ENCODE data around the gene ROCK2. TPM values are rescaled to one million over a fixed set of nuclear protein-coding genes. Genes with fewer than 3 reads are reported as not detected.

ROCK2 gene
- total RNA-seq, 1 experiment from 2014 or later, result 64.4 TPM

GRCh38 chr2:11305958-11306357 lies 38.5 kb downstream of the ROCK2 start:
- Mint-ChIP-seq H3K27ac (ENCODE audit: unreplicated experiment) (no peak overlapping the region), H3K36me3 (ENCODE audit: insufficient read depth, unreplicated experiment) (no peaks in the 10 kb centered on the region), H3K27me3 (ENCODE audit: insufficient read depth, unreplicated experiment) (no peaks in the 10 kb centered on the region), H3K9me3 (ENCODE audit: unreplicated experiment) (no peaks in the 10 kb centered on the region), H3K4me1 (ENCODE audit: low read depth, unreplicated experiment) (peaks cover 5% of the 10 kb centered on the region), H3K4me3 (ENCODE audit: unreplicated experiment) (no peak overlapping the region)
- ChIA-PET CTCF (interaction anchor here (1.0 kb wide), 1 partner anchor 112 kb away, joined by 3 read pairs; no protein-coding TSS in a partner anchor), POLR2A (no interaction called here)
- TF ChIP-seq CTCF (IDR thresholded peaks at IDR 0.05; ENCODE audit: insufficient read depth in 1 of 2, low read depth in 1 of 2, low read length in 1 of 2, severe bottlenecking in 1 of 2, unreplicated experiment in 1 of 2), result no peak
- Histone ChIP-seq H3K4me1 (peaks cover 7% of the 10 kb centered on the region), H3K4me3 (ENCODE audit: low read depth, low read length) (no peak overlapping the region), H3K9me3 (no peaks in the 10 kb centered on the region), H3K36me3 (ENCODE audit: control insufficient read depth, insufficient read depth, low read length) (no peaks in the 10 kb centered on the region), H3K27me3 (replicated peaks; ENCODE audit: control insufficient read depth, insufficient read depth, low read length) (no peaks in the 10 kb centered on the region)
- intact Hi-C loops (cut with micrococcal nuclease; ENCODE audit: unreplicated experiment), result no loop called here
- DNase-seq, result no peak
- no TSS peak for BruUV-seq (replicated peaks)

- H3K36me3 ChIP-seq (ENCODE audit: control insufficient read depth, insufficient read depth, low read length), result no peaks in the 10 kb centered on the region
- H3K27me3 ChIP-seq (replicated peaks; ENCODE audit: control insufficient read depth, insufficient read depth, low read length), result no peaks in the 10 kb centered on the region
- H3K36me3 Mint-ChIP-seq (ENCODE audit: insufficient read depth, unreplicated experiment), result no peaks in the 10 kb centered on the region
- no peak overlapping the region for H3K4me3 ChIP-seq (ENCODE audit: low read depth, low read length)
- no peaks in the 10 kb centered on the region for H3K9me3 Mint-ChIP-seq (ENCODE audit: unreplicated experiment)
- H3K27me3 Mint-ChIP-seq (ENCODE audit: insufficient read depth, unreplicated experiment), result no peaks in the 10 kb centered on the region
- BruUV-seq (replicated peaks), result no TSS peak
- peaks cover 7% of the 10 kb centered on the region for H3K4me1 ChIP-seq
- no peak overlapping the region for H3K27ac Mint-ChIP-seq (ENCODE audit: unreplicated experiment)
- intact Hi-C loops (cut with micrococcal nuclease; ENCODE audit: unreplicated experiment), result no loop called here
- TF ChIP-seq CTCF (IDR thresholded peaks at IDR 0.05; ENCODE audit: insufficient read depth in 1 of 2, low read depth in 1 of 2, low read length in 1 of 2, severe bottlenecking in 1 of 2, unreplicated experiment in 1 of 2), result no peak
- no peak for DNase-seq
- H3K4me1 Mint-ChIP-seq (ENCODE audit: low read depth, unreplicated experiment), result peaks cover 5% of the 10 kb centered on the region
- ChIA-PET CTCF (no interaction called here), POLR2A (no interaction called here)
- H3K4me3 Mint-ChIP-seq (ENCODE audit: unreplicated experiment), result no peak overlapping the region
- no peaks in the 10 kb centered on the region for H3K9me3 ChIP-seq
Measured at GRCh38 chr2:11305338-11305737, 39.1 kb downstream of the ROCK2 start.

GRCh38 chr2:11304476-11304875 lies 40.0 kb downstream of the ROCK2 start:
- DNase-seq, result no peak
- Histone ChIP-seq H3K4me3 (ENCODE audit: low read depth, low read length) (no peak overlapping the region), H3K36me3 (ENCODE audit: control insufficient read depth, insufficient read depth, low read length) (no peaks in the 10 kb centered on the region), H3K4me1 (peaks cover 7% of the 10 kb centered on the region), H3K9me3 (no peaks in the 10 kb centered on the region), H3K27me3 (replicated peaks; ENCODE audit: control insufficient read depth, insufficient read depth, low read length) (no peaks in the 10 kb centered on the region)
- intact Hi-C loops (cut with micrococcal nuclease; ENCODE audit: unreplicated experiment), result no loop called here
- ChIA-PET CTCF (no interaction called here), POLR2A (no interaction called here)
- Mint-ChIP-seq H3K4me1 (ENCODE audit: low read depth, unreplicated experiment) (peaks cover 5% of the 10 kb centered on the region), H3K27me3 (ENCODE audit: insufficient read depth, unreplicated experiment) (no peaks in the 10 kb centered on the region), H3K27ac (ENCODE audit: unreplicated experiment) (no peak overlapping the region), H3K9me3 (ENCODE audit: unreplicated experiment) (no peaks in the 10 kb centered on the region), H3K36me3 (ENCODE audit: insufficient read depth, unreplicated experiment) (no peaks in the 10 kb centered on the region), H3K4me3 (ENCODE audit: unreplicated experiment) (no peak overlapping the region)
- TF ChIP-seq CTCF (IDR thresholded peaks at IDR 0.05; ENCODE audit: insufficient read depth in 1 of 2, low read depth in 1 of 2, low read length in 1 of 2, severe bottlenecking in 1 of 2, unreplicated experiment in 1 of 2), result no peak
- no TSS peak for BruUV-seq (replicated peaks)
